ENCODE measurements around the gene PCYT1B. TPM values are rescaled to one million over a fixed set of nuclear protein-coding genes. Genes with fewer than 3 reads are reported as not detected.
A peak's percentile ranks its signal among the peaks of the same experiment; 100 is the strongest.
"Not testable (repeated sequence)": the region's sequence is repeated elsewhere in the genome, so short reads cannot be mapped to it uniquely, and the experiment has no call there.

Gene PCYT1B
- polyA plus RNA-seq (2013, experiment 1 of 2; ENCODE audit: insufficient read length), result 0.54 TPM
- 0.68 TPM for polyA plus RNA-seq (2013, experiment 2 of 2; ENCODE audit: insufficient read length)

- peak; percentile 66 for DNase-seq
These were observed at the start of gene PCYT1B for GRCh38 chrX:24647257-24648058. Gene PCYT1B, minus strand, starts transcription at chrX:24647347. Its CDS starts 242 bp downstream, at chrX:24647105.

- DNase-seq, result no peak
These were observed 49.1 kb upstream of the PCYT1B start for GRCh38 chrX:24696294-24696693.

GRCh38 chrX:24694825-24695224, 47.7 kb upstream of the PCYT1B start:
- DNase-seq, result no peak

- peak; percentile 96 for DNase-seq
These were observed 46.5 kb upstream of the PCYT1B start, which contains the start of gene POLA1 for GRCh38 chrX:24693453-24694202. Gene POLA1, plus strand, starts transcription at chrX:24693918. Its CDS starts 44 bp downstream, at chrX:24693962.

GRCh38 chrX:24692305-24692704, 45.2 kb upstream of the PCYT1B start:
- no peak for DNase-seq

GRCh38 chrX:24684048-24684447, 36.9 kb upstream of the PCYT1B start:
- DNase-seq, result no peak

GRCh38 chrX:24682739-24683432, 35.7 kb upstream of the PCYT1B start:
- DNase-seq, result no peak

GRCh38 chrX:24676403-24677024, 29.4 kb upstream of the PCYT1B start:
- no peak for DNase-seq

GRCh38 chrX:24673424-24673823, 26.3 kb upstream of the PCYT1B start:
- no peak for DNase-seq

GRCh38 chrX:24672701-24673190, 25.6 kb upstream of the PCYT1B start:
- DNase-seq, result no peak

GRCh38 chrX:24668111-24668510, 21.0 kb upstream of the PCYT1B start:
- no peak for DNase-seq

GRCh38 chrX:24662352-24662751, 15.2 kb upstream of the PCYT1B start:
- no peak for DNase-seq

GRCh38 chrX:24661292-24661691, 14.1 kb upstream of the PCYT1B start:
- DNase-seq, result no peak

GRCh38 chrX:24659646-24660045, 12.5 kb upstream of the PCYT1B start:
- DNase-seq, result no peak

GRCh38 chrX:24659106-24659505, 12.0 kb upstream of the PCYT1B start:
- DNase-seq, result no peak

GRCh38 chrX:24658421-24658820, 11.3 kb upstream of the PCYT1B start:
- no peak for DNase-seq

- no peak for DNase-seq
These were observed 10.7 kb upstream of the PCYT1B start for GRCh38 chrX:24657671-24658386.

- not testable (repeated sequence) for DNase-seq
These were observed 8.5 kb upstream of the PCYT1B start for GRCh38 chrX:24655679-24656078.

- no peak for DNase-seq
These were observed 4.6 kb upstream of the PCYT1B start for GRCh38 chrX:24651783-24652182.

- DNase-seq, result no peak
These were observed 1.3 kb upstream of the PCYT1B start for GRCh38 chrX:24648495-24648894.

- peak; percentile 3 for DNase-seq
These were observed 383 bp downstream of the PCYT1B start for GRCh38 chrX:24646745-24647182.

GRCh38 chrX:24646006-24646405, 1.1 kb downstream of the PCYT1B start:
- DNase-seq, result no peak

Data from fibroblast of skin of abdomen (primary cell).